ENCODE measurements around the gene HYAL3. TPM values are rescaled to one million over a fixed set of nuclear protein-coding genes. Genes with fewer than 3 reads are reported as not detected.

HYAL3 gene
- total and polyA plus RNA-seq, 2 of the 13 experiments (the other 11 are each of a cell fraction or from before 2014, with no cell fraction given), result 5.5 to 10.4 TPM

DNA sequence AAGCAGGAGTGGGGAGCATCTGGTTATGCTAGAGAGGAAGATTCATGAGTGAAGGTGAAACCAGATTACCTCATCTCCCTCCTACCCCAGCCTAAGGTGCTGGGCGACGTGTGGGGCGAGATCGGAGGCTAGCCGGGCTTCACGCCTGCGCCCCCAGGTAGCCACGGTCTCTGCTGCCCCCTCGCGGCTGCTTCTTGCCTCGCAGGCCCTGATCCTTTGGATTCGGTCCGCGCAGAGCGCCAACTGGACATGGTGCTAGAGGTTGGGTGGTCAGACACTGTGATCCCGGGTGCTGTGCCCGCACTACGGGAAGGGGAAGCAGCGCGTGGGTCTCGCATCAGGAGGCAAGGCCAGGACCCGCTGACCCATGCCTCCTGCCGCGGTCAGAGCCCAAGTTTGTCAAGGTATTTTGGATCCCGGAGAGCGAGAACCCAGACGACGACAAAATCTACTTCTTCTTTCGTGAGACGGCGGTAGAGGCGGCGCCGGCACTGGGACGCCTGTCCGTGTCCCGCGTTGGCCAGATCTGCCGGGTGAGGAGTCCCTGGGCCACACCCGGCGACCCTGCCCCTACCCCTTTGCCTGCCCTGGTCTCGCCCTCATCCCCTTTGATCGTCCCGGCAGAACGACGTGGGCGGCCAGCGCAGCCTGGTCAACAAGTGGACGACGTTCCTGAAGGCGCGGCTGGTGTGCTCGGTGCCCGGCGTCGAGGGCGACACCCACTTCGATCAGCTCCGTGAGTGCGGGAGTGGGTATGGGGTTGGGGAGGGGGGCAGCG is 26.1 kb downstream of the HYAL3 start (continued):
- TF ChIP-seq ERF (CRISPR knock-in tag; IDR thresholded peaks at IDR 0.05), result peak; percentile 76; the same call in 1 of the 2 replicates
- TF ChIP-seq ZNF775 (CRISPR knock-in tag; IDR thresholded peaks at IDR 0.05; ENCODE audit: borderline replicate concordance), result no peak
- TF ChIP-seq, protein P1, sequence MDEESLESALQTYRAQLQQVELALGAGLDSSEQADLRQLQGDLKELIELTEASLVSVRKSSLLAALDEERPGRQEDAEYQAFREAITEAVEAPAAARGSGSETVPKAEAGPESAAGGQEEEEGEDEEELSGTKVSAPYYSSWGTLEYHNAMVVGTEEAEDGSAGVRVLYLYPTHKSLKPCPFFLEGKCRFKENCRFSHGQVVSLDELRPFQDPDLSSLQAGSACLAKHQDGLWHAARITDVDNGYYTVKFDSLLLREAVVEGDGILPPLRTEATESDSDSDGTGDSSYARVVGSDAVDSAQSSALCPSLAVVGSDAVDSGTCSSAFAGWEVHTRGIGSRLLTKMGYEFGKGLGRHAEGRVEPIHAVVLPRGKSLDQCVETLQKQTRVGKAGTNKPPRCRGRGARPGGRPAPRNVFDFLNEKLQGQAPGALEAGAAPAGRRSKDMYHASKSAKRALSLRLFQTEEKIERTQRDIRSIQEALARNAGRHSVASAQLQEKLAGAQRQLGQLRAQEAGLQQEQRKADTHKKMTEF (CRISPR knock-in tag; IDR thresholded peaks at IDR 0.05), result peak; percentile 67; the same call in 1 of the 2 replicates
- TF ChIP-seq ZNF205 (CRISPR knock-in tag; IDR thresholded peaks at IDR 0.05), result peak; percentile 90
- 0 out of 2 replicates have a peak, but pooled peaks have one; percentile 41 for TF ChIP-seq ZNF335 (CRISPR knock-in tag; IDR thresholded peaks at IDR 0.05)
- no peak for TF ChIP-seq NKX3-1 (CRISPR knock-in tag; IDR thresholded peaks at IDR 0.05)
- TF ChIP-seq U2AF2 (IDR thresholded peaks at IDR 0.05; ENCODE audit: low read depth, low read length), result no peak
- TF ChIP-seq, protein P2, sequence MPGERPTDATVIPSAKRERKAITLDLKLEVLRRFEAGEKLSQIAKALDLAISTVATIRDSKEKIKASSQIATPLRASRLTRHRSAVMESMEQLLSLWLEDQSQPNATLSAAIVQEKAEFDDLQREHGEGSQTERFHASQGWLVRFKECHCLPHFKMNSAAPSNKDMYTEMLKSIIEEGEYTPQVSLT (CRISPR knock-in tag; IDR thresholded peaks at IDR 0.05; ENCODE audit: borderline replicate concordance, low read depth), result no peak
- no peak for TF ChIP-seq JDP2 (CRISPR knock-in tag; IDR thresholded peaks at IDR 0.05; ENCODE audit: borderline replicate concordance)
- no peak for TF ChIP-seq KDM1A (CRISPR knock-in tag; IDR thresholded peaks at IDR 0.05)
- TF ChIP-seq, protein P3, sequence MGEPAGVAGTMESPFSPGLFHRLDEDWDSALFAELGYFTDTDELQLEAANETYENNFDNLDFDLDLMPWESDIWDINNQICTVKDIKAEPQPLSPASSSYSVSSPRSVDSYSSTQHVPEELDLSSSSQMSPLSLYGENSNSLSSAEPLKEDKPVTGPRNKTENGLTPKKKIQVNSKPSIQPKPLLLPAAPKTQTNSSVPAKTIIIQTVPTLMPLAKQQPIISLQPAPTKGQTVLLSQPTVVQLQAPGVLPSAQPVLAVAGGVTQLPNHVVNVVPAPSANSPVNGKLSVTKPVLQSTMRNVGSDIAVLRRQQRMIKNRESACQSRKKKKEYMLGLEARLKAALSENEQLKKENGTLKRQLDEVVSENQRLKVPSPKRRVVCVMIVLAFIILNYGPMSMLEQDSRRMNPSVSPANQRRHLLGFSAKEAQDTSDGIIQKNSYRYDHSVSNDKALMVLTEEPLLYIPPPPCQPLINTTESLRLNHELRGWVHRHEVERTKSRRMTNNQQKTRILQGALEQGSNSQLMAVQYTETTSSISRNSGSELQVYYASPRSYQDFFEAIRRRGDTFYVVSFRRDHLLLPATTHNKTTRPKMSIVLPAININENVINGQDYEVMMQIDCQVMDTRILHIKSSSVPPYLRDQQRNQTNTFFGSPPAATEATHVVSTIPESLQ (CRISPR knock-in tag; conservative IDR thresholded peaks at IDR 0.05), result 0 out of 2 replicates have a peak, but pooled peaks have one; percentile 51
- TF ChIP-seq, protein P4, sequence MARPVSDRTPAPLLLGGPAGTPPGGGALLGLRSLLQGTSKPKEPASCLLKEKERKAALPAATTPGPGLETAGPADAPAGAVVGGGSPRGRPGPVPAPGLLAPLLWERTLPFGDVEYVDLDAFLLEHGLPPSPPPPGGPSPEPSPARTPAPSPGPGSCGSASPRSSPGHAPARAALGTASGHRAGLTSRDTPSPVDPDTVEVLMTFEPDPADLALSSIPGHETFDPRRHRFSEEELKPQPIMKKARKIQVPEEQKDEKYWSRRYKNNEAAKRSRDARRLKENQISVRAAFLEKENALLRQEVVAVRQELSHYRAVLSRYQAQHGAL (CRISPR knock-in tag; IDR thresholded peaks at IDR 0.05; ENCODE audit: not compliant biosample characterization), result no peak
- no peak for TF ChIP-seq ZNF44 (CRISPR knock-in tag; IDR thresholded peaks at IDR 0.05)
- no peak for TF ChIP-seq TP53 (CRISPR knock-in tag; conservative IDR thresholded peaks at IDR 0.05)
- TF ChIP-seq, protein P5, sequence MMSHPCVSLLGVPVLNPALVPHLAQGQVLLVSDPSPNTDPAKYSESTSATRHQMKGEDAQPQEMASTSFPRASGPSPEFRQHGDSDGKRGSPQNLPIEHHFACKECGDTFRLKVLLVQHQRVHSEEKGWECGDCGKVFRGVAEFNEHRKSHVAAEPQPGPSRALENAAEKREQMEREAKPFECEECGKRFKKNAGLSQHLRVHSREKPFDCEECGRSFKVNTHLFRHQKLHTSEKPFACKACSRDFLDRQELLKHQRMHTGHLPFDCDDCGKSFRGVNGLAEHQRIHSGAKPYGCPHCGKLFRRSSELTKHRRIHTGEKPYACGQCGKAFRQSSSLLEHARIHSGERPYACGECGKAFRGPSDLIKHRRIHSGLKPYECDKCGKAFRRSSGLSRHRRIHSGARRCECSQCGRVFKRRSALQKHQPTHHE (CRISPR knock-in tag; IDR thresholded peaks at IDR 0.05; ENCODE audit: borderline replicate concordance), result no peak
- TF ChIP-seq KLF9 (CRISPR knock-in tag; IDR thresholded peaks at IDR 0.05; ENCODE audit: low read depth), result no peak
- TF ChIP-seq, protein P6, sequence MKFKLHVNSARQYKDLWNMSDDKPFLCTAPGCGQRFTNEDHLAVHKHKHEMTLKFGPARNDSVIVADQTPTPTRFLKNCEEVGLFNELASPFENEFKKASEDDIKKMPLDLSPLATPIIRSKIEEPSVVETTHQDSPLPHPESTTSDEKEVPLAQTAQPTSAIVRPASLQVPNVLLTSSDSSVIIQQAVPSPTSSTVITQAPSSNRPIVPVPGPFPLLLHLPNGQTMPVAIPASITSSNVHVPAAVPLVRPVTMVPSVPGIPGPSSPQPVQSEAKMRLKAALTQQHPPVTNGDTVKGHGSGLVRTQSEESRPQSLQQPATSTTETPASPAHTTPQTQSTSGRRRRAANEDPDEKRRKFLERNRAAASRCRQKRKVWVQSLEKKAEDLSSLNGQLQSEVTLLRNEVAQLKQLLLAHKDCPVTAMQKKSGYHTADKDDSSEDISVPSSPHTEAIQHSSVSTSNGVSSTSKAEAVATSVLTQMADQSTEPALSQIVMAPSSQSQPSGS (CRISPR knock-in tag; IDR thresholded peaks at IDR 0.05), result peak; percentile 94
- TF ChIP-seq, protein P7, sequence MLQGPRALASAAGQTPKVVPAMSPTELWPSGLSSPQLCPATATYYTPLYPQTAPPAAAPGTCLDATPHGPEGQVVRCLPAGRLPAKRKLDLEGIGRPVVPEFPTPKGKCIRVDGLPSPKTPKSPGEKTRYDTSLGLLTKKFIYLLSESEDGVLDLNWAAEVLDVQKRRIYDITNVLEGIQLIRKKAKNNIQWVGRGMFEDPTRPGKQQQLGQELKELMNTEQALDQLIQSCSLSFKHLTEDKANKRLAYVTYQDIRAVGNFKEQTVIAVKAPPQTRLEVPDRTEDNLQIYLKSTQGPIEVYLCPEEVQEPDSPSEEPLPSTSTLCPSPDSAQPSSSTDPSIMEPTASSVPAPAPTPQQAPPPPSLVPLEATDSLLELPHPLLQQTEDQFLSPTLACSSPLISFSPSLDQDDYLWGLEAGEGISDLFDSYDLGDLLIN (CRISPR knock-in tag; IDR thresholded peaks at IDR 0.05; ENCODE audit: borderline replicate concordance), result no peak
